Rectal smooth muscle tissue (tissue), 1 donor: ENCODE measurements around the gene CFTR.

Source experiments
- H3K27ac ChIP-seq: one replicate; pipeline ENCODE4 v1.7.0; 2013; ENCODE audit warnings: low read depth, low read length, inconsistent platforms
- H3K27me3 ChIP-seq: one replicate; pipeline ENCODE4 v1.7.0; 2013; ENCODE audit warnings: low read length; ENCODE audit not compliant: control insufficient read depth, insufficient read depth
- H3K36me3 ChIP-seq: one replicate; pipeline ENCODE4 v1.7.0; 2013; ENCODE audit warnings: low read length; ENCODE audit not compliant: control insufficient read depth, insufficient read depth
- H3K4me1 ChIP-seq: one replicate; pipeline ENCODE4 v1.7.0; 2013; ENCODE audit warnings: low read length; ENCODE audit not compliant: control insufficient read depth, insufficient read depth
- H3K4me3 ChIP-seq: one replicate; pipeline ENCODE4 v1.7.0; 2013; ENCODE audit warnings: low read length
- H3K9ac ChIP-seq: one replicate; pipeline ENCODE4 v1.7.0; 2013; ENCODE audit warnings: low read length

The CFTR gene

GRCh38 chr7:117564080-117564479 is 84.3 kb downstream of the CFTR start:
- no peaks in the 10 kb centered on the region for H3K27me3 ChIP-seq
- H3K9ac ChIP-seq: no peak overlapping the region
- H3K27ac ChIP-seq: no peak overlapping the region
- no peaks in the 10 kb centered on the region for H3K36me3 ChIP-seq
- H3K4me3 ChIP-seq: no peak overlapping the region
- no peaks in the 10 kb centered on the region for H3K4me1 ChIP-seq

GRCh38 chr7:117564627-117565026 is 84.8 kb downstream of the CFTR start:
- H3K4me1 ChIP-seq: no peaks in the 10 kb centered on the region
- no peak overlapping the region for H3K9ac ChIP-seq
- no peak overlapping the region for H3K4me3 ChIP-seq
- H3K27me3 ChIP-seq: no peaks in the 10 kb centered on the region
- H3K27ac ChIP-seq: no peak overlapping the region
- no peaks in the 10 kb centered on the region for H3K36me3 ChIP-seq

DNA sequence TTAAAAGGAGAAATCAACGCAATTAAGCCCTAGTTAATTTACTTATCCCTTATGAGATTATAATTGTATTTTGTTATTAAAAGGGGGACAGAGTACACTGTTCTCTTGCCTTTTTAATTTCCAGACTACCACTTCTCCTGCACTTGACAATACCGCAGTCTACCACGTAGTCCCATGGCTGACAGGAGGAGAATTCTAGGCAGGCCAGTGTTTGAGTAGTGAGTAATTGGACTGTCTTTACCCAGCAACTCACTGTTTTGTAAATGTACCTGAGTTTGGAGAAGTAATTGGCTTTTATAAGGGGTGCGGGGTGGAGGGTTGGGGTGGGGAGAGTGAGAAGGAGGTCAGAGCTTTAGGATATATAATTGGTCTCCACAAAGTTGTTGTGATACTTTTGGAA is 85.4 kb downstream of the CFTR start:
- Histone ChIP-seq H3K4me3 (no peak overlapping the region), H3K27me3 (no peaks in the 10 kb centered on the region), H3K9ac (no peak overlapping the region), H3K27ac (no peak overlapping the region), H3K4me1 (no peaks in the 10 kb centered on the region), H3K36me3 (no peaks in the 10 kb centered on the region)

DNA sequence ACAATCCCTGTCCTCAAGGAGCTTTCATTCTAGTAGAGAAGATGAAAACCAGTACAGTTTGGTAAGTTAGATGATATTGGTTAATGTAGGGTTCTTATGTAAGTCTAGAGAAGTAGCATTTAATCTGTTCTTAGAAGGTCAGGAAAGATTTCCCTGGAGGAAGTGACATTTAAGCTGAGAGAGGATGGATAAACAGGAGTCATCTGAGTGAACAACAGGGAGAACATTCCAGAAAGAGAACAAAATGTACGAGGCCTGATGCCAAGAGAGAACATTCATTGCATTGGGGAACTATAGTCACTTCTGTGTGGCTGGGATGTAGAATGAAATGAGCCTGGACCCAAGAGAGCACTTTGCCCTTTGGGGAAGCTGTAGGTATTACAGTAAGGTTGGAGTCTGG is 88.0 kb downstream of the CFTR start:
- Histone ChIP-seq H3K4me3 (no peak overlapping the region), H3K27ac (no peak overlapping the region), H3K27me3 (no peaks in the 10 kb centered on the region), H3K9ac (no peak overlapping the region), H3K4me1 (no peaks in the 10 kb centered on the region), H3K36me3 (no peaks in the 10 kb centered on the region)

- Histone ChIP-seq H3K27me3 (no peaks in the 10 kb centered on the region), H3K4me3 (no peak overlapping the region), H3K9ac (no peak overlapping the region), H3K27ac (no peak overlapping the region), H3K4me1 (no peaks in the 10 kb centered on the region), H3K36me3 (no peaks in the 10 kb centered on the region)
Observed at GRCh38 chr7:117572856-117573620, 93.2 kb downstream of the CFTR start.

GRCh38 chr7:117581424-117581823 is 101.6 kb downstream of the CFTR start:
- H3K4me1 ChIP-seq: no peaks in the 10 kb centered on the region
- H3K4me3 ChIP-seq: no peak overlapping the region
- no peak overlapping the region for H3K9ac ChIP-seq
- no peaks in the 10 kb centered on the region for H3K36me3 ChIP-seq
- no peaks in the 10 kb centered on the region for H3K27me3 ChIP-seq
- no peak overlapping the region for H3K27ac ChIP-seq

DNA sequence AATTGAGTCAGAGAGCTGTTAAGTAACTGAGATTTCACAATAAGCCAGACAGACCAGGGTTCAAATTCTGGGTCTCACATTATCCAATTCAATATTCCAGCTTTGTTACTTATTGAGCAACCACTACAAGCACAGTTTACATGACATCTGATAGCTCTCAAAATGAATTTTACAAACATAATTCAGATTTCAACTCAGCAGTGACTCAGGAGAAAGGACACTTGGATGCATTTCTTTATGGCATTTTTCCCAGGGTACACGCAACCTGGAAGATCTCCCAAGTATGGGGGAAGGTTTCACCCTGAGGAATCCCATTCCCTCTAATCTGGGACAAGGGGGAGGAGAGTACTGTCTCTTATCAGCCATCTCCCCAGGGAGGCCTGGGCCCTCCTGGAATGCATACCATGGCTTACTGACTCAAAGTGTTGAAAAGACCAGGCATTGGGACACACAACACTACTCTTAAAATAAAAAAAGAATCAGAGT is 102.4 kb downstream of the CFTR start:
- H3K4me1 ChIP-seq: no peaks in the 10 kb centered on the region
- H3K4me3 ChIP-seq: no peak overlapping the region
- no peaks in the 10 kb centered on the region for H3K27me3 ChIP-seq
- H3K9ac ChIP-seq: no peak overlapping the region
- H3K27ac ChIP-seq: no peak overlapping the region
- no peaks in the 10 kb centered on the region for H3K36me3 ChIP-seq

GRCh38 chr7:117587931-117588330 is 108.1 kb downstream of the CFTR start:
- H3K27me3 ChIP-seq: no peaks in the 10 kb centered on the region
- H3K4me3 ChIP-seq: no peak overlapping the region
- no peaks in the 10 kb centered on the region for H3K36me3 ChIP-seq
- H3K27ac ChIP-seq: no peak overlapping the region
- H3K4me1 ChIP-seq: no peaks in the 10 kb centered on the region
- H3K9ac ChIP-seq: no peak overlapping the region

DNA sequence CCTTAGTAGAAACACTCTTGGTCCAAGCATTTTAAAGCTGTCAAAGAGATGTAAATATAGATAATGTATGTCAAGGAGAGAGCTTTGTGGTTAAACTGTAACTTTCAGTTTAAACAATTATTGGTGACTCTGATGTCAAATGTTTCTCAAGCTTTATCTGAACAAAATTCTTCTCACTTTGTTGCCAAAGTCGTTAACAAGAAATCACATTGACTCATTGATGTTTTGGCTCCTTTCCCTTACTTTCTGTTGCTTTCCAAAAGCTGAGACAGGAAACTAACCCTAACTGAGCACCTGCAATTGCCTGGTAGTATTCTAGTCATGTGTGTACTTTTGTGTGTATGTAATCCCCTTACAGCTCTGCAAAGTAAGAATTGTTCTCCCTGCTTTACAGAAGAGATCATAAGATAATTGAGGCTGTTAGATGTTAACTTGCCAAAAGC is 108.5 kb downstream of the CFTR start:
- no peak overlapping the region for H3K27ac ChIP-seq
- no peaks in the 10 kb centered on the region for H3K36me3 ChIP-seq

GRCh38 chr7:117590191-117590590 is 110.4 kb downstream of the CFTR start:
- no peak overlapping the region for H3K9ac ChIP-seq
- no peaks in the 10 kb centered on the region for H3K4me1 ChIP-seq
- no peak overlapping the region for H3K27ac ChIP-seq
- no peaks in the 10 kb centered on the region for H3K36me3 ChIP-seq
- no peak overlapping the region for H3K4me3 ChIP-seq
- H3K27me3 ChIP-seq: no peaks in the 10 kb centered on the region

More for the DNA sequence above, 108.5 kb downstream of the CFTR start:
- H3K27me3 ChIP-seq: no peaks in the 10 kb centered on the region
- H3K4me3 ChIP-seq: no peak overlapping the region
- no peak overlapping the region for H3K9ac ChIP-seq
- H3K4me1 ChIP-seq: no peaks in the 10 kb centered on the region

GRCh38 chr7:117592011-117592635 is 112.3 kb downstream of the CFTR start:
- H3K27ac ChIP-seq: no peak overlapping the region
- H3K36me3 ChIP-seq: no peaks in the 10 kb centered on the region
- no peaks in the 10 kb centered on the region for H3K27me3 ChIP-seq
- no peak overlapping the region for H3K4me3 ChIP-seq
- H3K9ac ChIP-seq: no peak overlapping the region
- no peaks in the 10 kb centered on the region for H3K4me1 ChIP-seq

GRCh38 chr7:117596134-117596533 is 116.3 kb downstream of the CFTR start:
- Histone ChIP-seq H3K4me3 (no peak overlapping the region), H3K4me1 (no peaks in the 10 kb centered on the region), H3K27ac (no peak overlapping the region), H3K9ac (no peak overlapping the region), H3K27me3 (no peaks in the 10 kb centered on the region), H3K36me3 (no peaks in the 10 kb centered on the region)

- Histone ChIP-seq H3K36me3 (no peaks in the 10 kb centered on the region), H3K4me1 (no peaks in the 10 kb centered on the region), H3K27ac (no peak overlapping the region), H3K27me3 (no peaks in the 10 kb centered on the region), H3K9ac (no peak overlapping the region), H3K4me3 (no peak overlapping the region)
Observed at GRCh38 chr7:117597755-117598154, 117.9 kb downstream of the CFTR start.
